Colonic mucosa (tissue), 4 donors: ENCODE results near the gene MTMR3. TPM values are rescaled to one million over a fixed set of nuclear protein-coding genes. Genes with fewer than 3 reads are reported as not detected.

Source experiments
- DNase-seq: peaks from one replicate; pipeline ENCODE4 v3.0.0-alpha.2; 2020
- H3K27ac ChIP-seq: fragments of 200-600 bp; one replicate; pipeline ENCODE4 v1.8.0; 2021
- H3K27me3 ChIP-seq: fragments of 200-600 bp; one replicate; pipeline ENCODE4 v1.8.0; 2021
- H3K36me3 ChIP-seq: fragments of 200-600 bp; one replicate; pipeline ENCODE4 v1.8.0; 2021
- H3K4me1 ChIP-seq: fragments of 200-600 bp; one replicate; pipeline ENCODE4 v1.8.0; 2021; ENCODE audit warnings: mild to moderate bottlenecking
- H3K4me3 ChIP-seq: fragments of 200-600 bp; one replicate; pipeline ENCODE4 v1.8.0; 2021
- H3K9ac ChIP-seq, 2 donors: one replicate each; pipeline ENCODE4 v1.7.0; 2013; ENCODE audit warnings: control low read depth in 2 of 2, low read depth in 2 of 2, low read length in 2 of 2
- H3K9me3 ChIP-seq: fragments of 200-600 bp; one replicate; pipeline ENCODE4 v1.8.0; 2021
- CTCF ChIP-seq: fragments of 200-600 bp; IDR thresholded peaks from one replicate; pipeline ENCODE4 v1.8.0; 2022; ENCODE audit warnings: antibody characterized with exemption, mild to moderate bottlenecking
- intact Hi-C: fragments of 100-400 bp; cut with DNase I; formaldehyde crosslinking; loops from one replicate; pipeline ENCODE4 v1.14.1; 2022
- total RNA-seq, 2 donors: library from RNA; stranded (reverse); fragmentation: NEBNext Ultra II Directional in 1 of 2; extraction: Animal tissue kit (Norgen Biotek cat#: 25700) in 1 of 2; gene quantifications; one replicate each; pipeline ENCODE4 v1.2.1, GENCODE V29; 2021
- donor health status: healthy.
- donor health status: DM: no; HTN: no; CAD: no.
- donor health status: DM: no; HTN: no; CAD: no.

MTMR3 gene
- total RNA-seq, 2 donors from 2014 or later: 35.9 to 49.4 TPM

- H3K4me1 ChIP-seq: peaks cover 12% of the 10 kb centered on the region
- H3K4me3 ChIP-seq: no peak overlapping the region
- H3K27ac ChIP-seq: peak overlapping the region; percentile 58
- DNase-seq: peak; percentile 43
- peak overlapping the region in 1 of 2 donors; percentile 58 for H3K9ac ChIP-seq
- intact Hi-C loops: no loop called here
- no peaks in the 10 kb centered on the region for H3K9me3 ChIP-seq
- no peaks in the 10 kb centered on the region for H3K27me3 ChIP-seq
- TF ChIP-seq CTCF: no peak
- H3K36me3 ChIP-seq: no peaks in the 10 kb centered on the region
Observed at GRCh38 chr22:29994943-29995342, 112.0 kb downstream of the MTMR3 start.

- H3K9me3 ChIP-seq: no peaks in the 10 kb centered on the region
- DNase-seq: no peak
- no peak for TF ChIP-seq CTCF
- H3K27ac ChIP-seq: no peak overlapping the region
- intact Hi-C loops: no loop called here
- H3K27me3 ChIP-seq: no peaks in the 10 kb centered on the region
- no peak overlapping the region for H3K4me3 ChIP-seq
- H3K36me3 ChIP-seq: no peaks in the 10 kb centered on the region
- H3K9ac ChIP-seq: no peak overlapping the region
- H3K4me1 ChIP-seq: peaks cover 12% of the 10 kb centered on the region
Observed at GRCh38 chr22:29997107-29997506, 114.1 kb downstream of the MTMR3 start.

GRCh38 chr22:29997516-29997915 is 114.5 kb downstream of the MTMR3 start:
- intact Hi-C loops: no loop called here
- no peak for DNase-seq

GRCh38 chr22:29998627-29999384 is 115.8 kb downstream of the MTMR3 start:
- intact Hi-C loops: no loop called here
- no peak overlapping the region for H3K4me3 ChIP-seq
- peaks cover 6% of the 10 kb centered on the region for H3K4me1 ChIP-seq

More at GRCh38 chr22:29997516-29997915, 114.5 kb downstream of the MTMR3 start:
- H3K4me1 ChIP-seq: peaks cover 12% of the 10 kb centered on the region
- H3K4me3 ChIP-seq: no peak overlapping the region
- no peaks in the 10 kb centered on the region for H3K9me3 ChIP-seq
- TF ChIP-seq CTCF: no peak
- H3K36me3 ChIP-seq: no peaks in the 10 kb centered on the region
- H3K27me3 ChIP-seq: no peaks in the 10 kb centered on the region
- H3K27ac ChIP-seq: no peak overlapping the region
- H3K9ac ChIP-seq: no peak overlapping the region

GRCh38 chr22:30000566-30000965 is 117.6 kb downstream of the MTMR3 start:
- Histone ChIP-seq H3K27ac (no peak overlapping the region), H3K9me3 (no peaks in the 10 kb centered on the region), H3K9ac (no peak overlapping the region), H3K4me3 (no peak overlapping the region), H3K4me1 (no peaks in the 10 kb centered on the region), H3K27me3 (no peaks in the 10 kb centered on the region), H3K36me3 (no peaks in the 10 kb centered on the region)
- no peak for TF ChIP-seq CTCF
- no peak for DNase-seq
- intact Hi-C loops: loop anchor here (10.0 kb wide), 4 partner anchors 116 to 366 kb away; partner anchors contain the start of gene MTMR3

More at GRCh38 chr22:29998627-29999384, 115.8 kb downstream of the MTMR3 start:
- H3K36me3 ChIP-seq: no peaks in the 10 kb centered on the region
- TF ChIP-seq CTCF: no peak
- H3K9ac ChIP-seq: no peak overlapping the region
- H3K9me3 ChIP-seq: no peaks in the 10 kb centered on the region
- no peak for DNase-seq
- H3K27me3 ChIP-seq: no peaks in the 10 kb centered on the region
- H3K27ac ChIP-seq: no peak overlapping the region
